Breast epithelium (tissue), 4 donors: Measurements from ENCODE around the gene HLA-F. TPM values are rescaled to one million over a fixed set of nuclear protein-coding genes. Genes with fewer than 3 reads are reported as not detected.

ENCODE experiments used
- DNase-seq, 2 donors: peaks; one replicate each; pipeline ENCODE4 v3.0.0-alpha.2; 2019; ENCODE audit warnings: low spot score in 2 of 2
- H3K27ac ChIP-seq, 2 donors: fragments of 200-600 bp; sonication (generic) in 1 of 2; one replicate each; pipeline ENCODE4 v1.5.1; 2016 to 2019; ENCODE audit warnings: mild to moderate bottlenecking in 1 of 2
- H3K27me3 ChIP-seq, 2 donors: fragments of 200-600 bp; sonication (generic) in 1 of 2; one replicate each; pipeline versions ENCODE4 v1.5.1 to v1.6.0; 2017 to 2019; ENCODE audit warnings: control low read depth in 1 of 2, mild to moderate bottlenecking in 1 of 2
- H3K36me3 ChIP-seq: fragments of 200-600 bp; one replicate; pipeline ENCODE4 v1.5.1; 2019
- H3K4me1 ChIP-seq, 2 donors: fragments of 200-600 bp; sonication (generic); one replicate each; pipeline ENCODE4 v1.5.1; 2016 to 2019; ENCODE audit warnings: control low read depth in 1 of 2
- H3K4me3 ChIP-seq, 3 donors: fragments of 200-600 bp; sonication (generic); 1 replicate in 2 of 3; 2 replicates in 1 of 3; pipeline ENCODE4 v1.5.1; 2016 to 2019; ENCODE audit warnings: mild to moderate bottlenecking in 3 of 3, moderate library complexity in 2 of 3
- H3K9me3 ChIP-seq, 2 donors: fragments of 200-600 bp; sonication (generic) in 1 of 2; one replicate each; pipeline ENCODE4 v1.5.1; 2016 to 2019; ENCODE audit warnings: control low read depth in 1 of 2
- CTCF ChIP-seq, 3 donors: fragments of 450-650 bp; IDR thresholded peaks; one replicate each; pipeline ENCODE4 v1.5.1; 2016 to 2017; ENCODE audit warnings: antibody characterized with exemption in 3 of 3, mild to moderate bottlenecking in 3 of 3, moderate library complexity in 3 of 3
- POLR2A ChIP-seq: fragments of 450-650 bp; IDR thresholded peaks from one replicate; pipeline ENCODE4 v1.6.1; 2016; ENCODE audit warnings: antibody characterized with exemption, mild to moderate bottlenecking, moderate library complexity
- POLR2AphosphoS5 ChIP-seq, 3 donors: sonication (generic); formaldehyde crosslinking; IDR thresholded peaks; one replicate each; pipeline ENCODE4 v1.6.1; 2017; ENCODE audit warnings: antibody characterized with exemption in 3 of 3
- intact Hi-C: fragments of 100-400 bp; cut with DNase I; formaldehyde crosslinking; loops from one replicate; pipeline ENCODE4 v1.15.1; 2023; ENCODE audit warnings: low total_unique reads
- total RNA-seq, 3 donors: library from RNA; depleted of rRNA; stranded (reverse); fragments of >200 nt; gene quantifications; one replicate each; pipeline ENCODE4 v1.1.0, GENCODE V29; 2016

Gene HLA-F
- total RNA-seq, 3 donors from 2014 or later = 58.6 to 93.7 (median 64.1) TPM

- Histone ChIP-seq H3K9me3 (no peaks in the 10 kb centered on the region), H3K27ac (no peak overlapping the region), H3K27me3 (peaks cover 0 to 4% of the 10 kb centered on the region in 2 donors), H3K4me1 (no peaks in the 10 kb centered on the region), H3K4me3 (no peak overlapping the region), H3K36me3 (no peaks in the 10 kb centered on the region)
- intact Hi-C loops = no loop called here
- no peak for TF ChIP-seq CTCF (IDR thresholded peaks at IDR 0.05)
- no peak for TF ChIP-seq POLR2AphosphoS5 (IDR thresholded peaks at IDR 0.05)
- TF ChIP-seq POLR2A = no peak
- DNase-seq = peak in 1 of 2 donors; percentile 32
Observed at GRCh38 chr6:29708432-29709179, 14.6 kb upstream of the HLA-F start.

DNA sequence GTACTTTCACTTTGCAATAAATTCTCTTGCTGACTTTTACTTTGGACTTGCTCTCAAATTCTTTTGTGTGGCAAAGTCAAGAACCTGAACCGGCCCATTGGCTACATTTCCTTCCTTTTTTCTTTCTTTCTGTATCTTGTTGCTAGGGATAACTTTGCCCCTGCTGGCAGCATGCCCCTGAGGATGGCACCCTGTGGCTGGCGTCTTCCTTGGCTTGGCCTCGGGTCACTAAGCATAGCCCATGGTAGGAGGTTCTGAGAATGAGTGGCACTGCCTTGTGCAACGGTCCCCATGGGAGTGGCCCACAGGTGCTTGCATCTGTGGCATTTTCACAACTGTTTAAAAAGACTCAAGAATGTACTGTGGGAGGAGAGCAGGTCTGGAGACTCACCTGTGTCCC is 14.0 kb upstream of the HLA-F start:
- DNase-seq = no peak
- Histone ChIP-seq H3K27ac (no peak overlapping the region), H3K36me3 (no peaks in the 10 kb centered on the region), H3K4me3 (no peak overlapping the region), H3K4me1 (no peaks in the 10 kb centered on the region), H3K9me3 (no peaks in the 10 kb centered on the region), H3K27me3 (peaks cover 0 to 4% of the 10 kb centered on the region in 2 donors)
- no peak for TF ChIP-seq CTCF (IDR thresholded peaks at IDR 0.05)
- no peak for TF ChIP-seq POLR2AphosphoS5 (IDR thresholded peaks at IDR 0.05)
- TF ChIP-seq POLR2A = no peak
- intact Hi-C loops = no loop called here

DNA sequence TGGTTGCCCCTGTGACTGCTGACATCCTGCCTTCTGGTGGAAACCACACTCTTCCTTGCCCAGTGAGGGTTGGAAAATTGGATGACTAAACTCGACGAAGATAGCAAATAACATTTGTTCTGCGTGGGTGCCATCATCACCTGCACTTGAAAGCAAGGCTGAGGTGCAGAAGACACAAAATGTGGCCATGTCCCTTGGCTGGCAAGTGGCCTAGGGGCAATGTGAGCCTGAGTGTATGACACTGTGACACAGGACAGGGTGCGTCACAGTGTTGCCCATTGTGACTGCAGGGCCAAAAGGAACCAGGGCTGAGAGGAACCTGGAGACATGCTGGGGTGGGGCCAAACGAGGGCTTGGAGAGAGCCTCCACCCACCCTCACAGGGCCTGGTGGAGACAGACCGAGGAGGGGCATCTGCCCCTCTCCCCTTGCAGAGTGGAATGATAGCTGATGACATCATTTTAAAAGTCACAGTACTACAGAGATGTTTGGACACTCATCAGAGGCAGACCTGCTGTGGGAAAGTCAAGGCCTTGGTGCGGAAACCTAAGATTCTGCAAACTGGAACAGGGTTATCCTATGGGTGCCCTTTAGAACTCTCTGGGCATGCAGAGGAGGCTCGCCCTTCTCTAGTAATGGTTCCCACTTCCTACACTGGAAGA is 12.8 kb upstream of the HLA-F start:
- Histone ChIP-seq H3K9me3 (no peaks in the 10 kb centered on the region), H3K36me3 (no peaks in the 10 kb centered on the region), H3K27ac (no peak overlapping the region), H3K4me3 (no peak overlapping the region), H3K4me1 (no peaks in the 10 kb centered on the region), H3K27me3 (peaks cover 0 to 4% of the 10 kb centered on the region in 2 donors)
- DNase-seq = no peak
- TF ChIP-seq CTCF (IDR thresholded peaks at IDR 0.05) (no peak), POLR2A (no peak), POLR2AphosphoS5 (IDR thresholded peaks at IDR 0.05) (no peak)
- intact Hi-C loops = no loop called here

DNA sequence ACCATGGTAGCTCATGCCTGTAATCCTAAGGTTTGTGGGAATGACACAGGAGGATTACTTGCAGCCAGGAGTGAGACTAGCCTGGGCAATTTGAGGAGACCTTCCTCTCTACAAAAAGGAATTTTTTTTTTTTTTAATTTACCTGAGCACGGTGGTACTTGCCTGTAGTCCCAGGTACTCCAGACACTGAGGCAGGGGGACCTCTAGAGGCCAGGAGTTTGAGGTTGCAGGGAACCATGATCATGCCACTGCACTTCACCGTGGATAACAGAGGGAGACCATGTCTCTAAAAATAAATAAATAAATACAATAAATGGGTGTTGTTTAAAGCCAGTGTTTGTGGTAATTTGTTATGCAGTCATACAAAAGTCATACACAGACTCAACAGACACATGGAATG is 2.4 kb upstream of the HLA-F start:
- Histone ChIP-seq H3K36me3 (no peaks in the 10 kb centered on the region), H3K4me1 (no peaks in the 10 kb centered on the region), H3K27ac (no peak overlapping the region), H3K9me3 (no peaks in the 10 kb centered on the region), H3K27me3 (no peaks in the 10 kb centered on the region), H3K4me3 (no peak overlapping the region)
- no peak for TF ChIP-seq POLR2AphosphoS5 (IDR thresholded peaks at IDR 0.05)
- TF ChIP-seq CTCF (IDR thresholded peaks at IDR 0.05) = no peak
- no peak for TF ChIP-seq POLR2A
- DNase-seq = no peak
- intact Hi-C loops = no loop called here
